NCI-H1436 (cell line): ENCODE measurements around the gene THSD4.

Experiments
- DNase-seq: peaks from one replicate; lab custom pipeline; 2025; lab: John Stamatoyannopoulos, UW

THSD4 gene

DNA sequence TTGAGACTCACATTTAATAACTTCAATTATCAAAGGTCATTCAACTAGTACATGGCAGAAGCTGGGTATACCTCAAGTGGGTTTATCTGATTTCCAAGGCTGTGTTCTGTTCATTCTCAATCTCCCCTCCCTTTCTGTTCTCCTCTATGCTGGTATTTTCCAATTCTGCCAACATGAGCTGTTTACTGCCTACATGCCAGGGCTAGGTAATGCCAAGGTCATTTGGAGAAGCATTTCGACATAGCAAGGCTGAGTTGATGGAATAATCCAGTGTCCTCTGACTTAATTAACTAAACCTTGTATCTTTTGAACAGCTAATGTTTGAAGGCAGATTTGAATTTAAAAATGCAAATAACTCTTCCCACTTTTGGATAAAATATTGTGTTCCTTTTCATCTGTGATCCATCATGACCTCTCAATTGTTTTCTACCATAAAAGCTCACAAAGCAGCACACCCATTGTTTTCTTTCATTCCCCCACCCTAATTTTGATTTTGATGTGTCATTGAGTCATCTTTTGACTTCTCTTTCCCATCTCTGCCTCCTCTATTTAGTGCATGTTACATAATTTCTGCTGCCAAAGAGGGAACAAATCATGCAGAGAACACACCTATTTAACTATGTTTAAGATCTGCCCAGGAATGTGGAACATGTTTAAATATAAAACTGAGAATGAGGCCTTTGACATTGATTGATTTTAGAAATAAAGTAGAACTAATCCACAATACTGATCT lies 386.2 kb downstream of the THSD4 start:
- DNase-seq = no peak

DNA sequence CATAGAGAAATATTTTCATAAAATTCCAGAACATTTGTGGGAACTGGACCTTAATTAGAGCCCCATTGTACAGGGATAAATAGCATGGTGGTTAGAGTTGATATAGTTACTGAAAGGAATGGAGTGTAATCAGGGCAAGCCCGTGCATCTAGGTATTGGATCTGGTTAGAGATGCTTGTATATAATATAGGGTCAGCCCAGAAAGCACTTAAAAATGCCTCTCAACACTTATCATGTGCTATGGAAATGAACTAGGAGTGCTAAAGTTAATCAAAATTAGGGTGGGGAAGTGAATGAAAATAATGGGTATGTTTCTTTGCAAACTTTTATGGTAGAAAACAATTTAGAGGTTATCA lies 386.8 kb downstream of the THSD4 start:
- DNase-seq = no peak

DNA sequence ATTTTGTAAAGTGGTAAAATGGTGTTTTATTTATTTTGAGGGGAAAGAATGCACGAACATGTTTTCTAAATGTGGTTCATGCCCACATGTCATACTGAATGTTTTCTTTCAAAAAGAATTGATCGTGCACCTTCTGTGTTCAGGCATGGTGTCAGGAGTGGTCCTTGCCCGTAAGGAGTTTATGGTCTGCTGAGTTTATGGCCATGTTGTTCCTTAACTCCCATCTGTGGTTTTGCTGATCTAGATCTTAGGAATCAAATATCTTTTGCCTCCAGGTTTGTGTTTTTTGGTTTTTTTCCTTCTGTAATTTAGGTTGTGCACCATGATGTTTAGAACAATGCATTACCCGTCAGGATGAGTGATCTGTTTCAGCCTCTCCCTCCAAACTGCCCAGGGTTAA lies 390.7 kb downstream of the THSD4 start:
- no peak for DNase-seq

DNA sequence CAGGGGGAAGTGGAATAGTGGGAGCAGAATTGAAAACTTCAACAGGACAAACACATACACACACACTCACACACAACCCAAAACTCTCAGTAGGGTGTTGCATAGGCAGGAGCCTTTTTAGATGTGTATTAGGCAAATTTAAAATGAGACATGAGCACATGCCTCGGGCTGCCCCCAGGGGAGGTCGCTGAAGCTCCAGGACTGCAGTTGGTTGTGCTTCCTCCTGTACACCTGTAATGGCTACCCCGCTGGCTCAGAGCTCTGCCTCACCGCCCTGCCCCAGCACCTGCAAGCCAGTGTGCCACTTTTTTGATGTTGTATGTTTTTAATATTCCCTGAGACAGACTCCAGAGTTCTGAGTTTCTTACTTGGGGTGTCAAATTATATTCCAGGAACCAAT lies 391.7 kb downstream of the THSD4 start:
- DNase-seq = no peak

DNA sequence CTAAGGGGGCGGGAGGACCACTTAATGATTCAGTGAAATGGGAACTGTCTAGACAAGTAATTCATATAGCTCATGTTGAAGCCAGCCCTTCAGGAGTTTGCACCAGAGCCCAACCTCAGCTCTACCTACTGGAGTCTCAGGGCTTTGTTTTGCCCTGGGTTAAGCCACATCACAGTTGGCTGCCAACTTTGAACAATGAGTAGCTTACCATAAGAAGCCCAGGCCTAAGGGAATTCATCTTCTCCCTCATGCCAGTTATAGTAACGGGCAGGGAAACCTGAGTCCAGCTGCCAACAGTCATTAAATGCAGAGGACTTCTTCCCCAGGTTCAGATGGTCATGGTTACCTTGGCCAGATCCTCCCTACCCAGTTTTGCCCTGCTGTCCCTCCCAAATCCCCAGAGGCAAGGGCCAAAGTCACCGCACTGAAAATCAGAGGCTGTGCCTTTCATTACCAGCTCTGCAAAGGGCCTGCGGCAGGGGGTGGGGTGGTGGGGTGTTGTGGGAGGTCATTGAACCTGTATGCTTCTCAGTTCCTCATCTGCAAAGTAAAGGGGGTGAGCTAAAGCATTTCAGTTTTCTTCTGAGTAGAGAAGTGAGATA lies 392.9 kb downstream of the THSD4 start:
- no peak for DNase-seq

DNA sequence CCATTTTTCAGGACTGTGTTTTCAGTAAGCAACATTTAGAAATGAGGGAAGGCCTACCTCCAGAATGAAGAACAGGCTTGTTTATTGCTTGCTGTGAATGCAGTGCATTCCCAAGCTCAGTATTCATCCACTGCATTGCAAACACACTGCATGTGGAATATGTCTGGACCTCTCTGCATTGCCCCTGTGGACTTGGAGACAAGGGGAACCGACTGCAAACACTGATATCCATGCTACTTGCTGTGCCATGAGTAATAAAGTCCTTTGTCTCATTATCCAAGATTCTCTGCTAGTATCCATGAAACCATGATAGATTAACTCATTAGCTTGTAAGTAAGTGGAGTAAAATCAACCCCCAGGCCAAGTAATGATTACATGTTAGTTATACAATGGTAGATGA lies 393.9 kb downstream of the THSD4 start:
- DNase-seq = no peak

DNA sequence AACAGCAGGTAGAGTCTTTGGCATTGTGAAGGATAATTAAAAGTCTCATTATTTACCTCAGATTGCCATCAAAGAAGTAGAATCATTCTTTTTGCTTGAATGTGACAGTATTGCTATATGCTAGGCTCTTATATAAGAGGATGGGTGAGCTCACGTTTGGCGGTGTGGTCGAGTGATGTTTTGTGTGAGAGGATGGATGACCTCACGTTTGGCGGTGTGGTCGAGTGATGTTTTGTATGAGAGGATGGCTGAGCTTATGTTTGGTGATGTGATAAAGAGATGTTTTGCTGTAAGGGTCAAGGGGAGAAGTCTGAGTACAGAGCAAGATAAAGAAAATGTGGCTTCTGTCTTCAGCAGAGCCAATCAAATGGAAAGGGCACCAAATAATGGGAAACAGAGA lies 395.5 kb downstream of the THSD4 start:
- DNase-seq = no peak

DNA sequence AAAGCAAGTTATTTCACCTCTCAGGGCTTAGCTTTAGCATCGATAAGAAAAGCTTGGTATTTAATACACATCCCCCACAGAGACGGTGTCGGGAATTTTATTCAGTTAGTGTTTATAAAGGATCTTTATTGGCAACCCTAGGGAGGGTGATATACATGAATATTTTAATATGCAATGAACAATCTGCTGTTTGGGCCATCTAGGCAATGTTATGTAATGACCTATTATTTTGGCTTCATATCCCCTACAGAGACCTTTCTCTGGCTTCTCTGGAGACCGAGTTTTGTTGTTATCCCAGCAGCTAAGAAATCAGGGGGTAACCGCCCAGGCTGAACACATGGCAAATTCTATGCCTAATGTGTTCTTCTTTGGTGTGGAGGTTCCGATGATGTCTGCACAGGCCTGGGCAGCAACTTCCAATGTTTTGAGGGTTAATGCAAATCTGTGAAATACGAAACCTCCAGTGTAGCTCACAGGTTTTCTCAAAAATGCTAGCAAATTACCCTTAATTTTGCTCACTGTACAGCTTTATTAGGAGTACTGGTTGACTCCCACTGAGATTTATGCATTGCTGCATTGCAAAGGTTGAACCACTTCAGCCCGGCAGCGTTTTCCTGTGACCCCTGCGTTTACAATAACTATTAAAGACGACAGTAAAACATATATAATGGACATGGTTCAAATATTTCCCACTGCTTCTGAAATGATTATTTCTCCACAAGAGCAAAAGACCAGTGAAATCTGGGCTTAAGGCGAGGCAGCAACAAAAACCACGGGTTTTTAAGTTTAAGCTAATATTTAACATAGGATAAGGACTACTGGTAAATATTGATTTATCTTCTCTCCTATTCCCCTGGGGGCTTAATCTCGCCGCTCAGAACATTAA lies 396.8 kb downstream of the THSD4 start:
- DNase-seq = no peak

DNA sequence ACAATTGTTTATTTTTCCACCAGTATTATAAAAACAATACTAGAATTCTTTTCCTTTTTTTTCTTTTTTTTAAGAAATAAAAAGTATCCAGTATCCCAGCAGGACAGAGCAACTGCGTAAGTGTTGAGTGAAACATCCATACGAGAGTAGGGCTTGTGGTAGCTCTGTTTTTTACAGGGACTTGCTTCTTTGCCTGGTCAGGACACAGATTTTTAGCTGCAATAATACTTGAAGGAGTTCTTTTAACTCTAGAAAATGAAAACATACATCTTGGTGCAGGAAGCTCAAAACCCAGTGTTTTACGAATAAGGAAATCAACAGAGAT lies 397.4 kb downstream of the THSD4 start:
- DNase-seq = no peak

DNA sequence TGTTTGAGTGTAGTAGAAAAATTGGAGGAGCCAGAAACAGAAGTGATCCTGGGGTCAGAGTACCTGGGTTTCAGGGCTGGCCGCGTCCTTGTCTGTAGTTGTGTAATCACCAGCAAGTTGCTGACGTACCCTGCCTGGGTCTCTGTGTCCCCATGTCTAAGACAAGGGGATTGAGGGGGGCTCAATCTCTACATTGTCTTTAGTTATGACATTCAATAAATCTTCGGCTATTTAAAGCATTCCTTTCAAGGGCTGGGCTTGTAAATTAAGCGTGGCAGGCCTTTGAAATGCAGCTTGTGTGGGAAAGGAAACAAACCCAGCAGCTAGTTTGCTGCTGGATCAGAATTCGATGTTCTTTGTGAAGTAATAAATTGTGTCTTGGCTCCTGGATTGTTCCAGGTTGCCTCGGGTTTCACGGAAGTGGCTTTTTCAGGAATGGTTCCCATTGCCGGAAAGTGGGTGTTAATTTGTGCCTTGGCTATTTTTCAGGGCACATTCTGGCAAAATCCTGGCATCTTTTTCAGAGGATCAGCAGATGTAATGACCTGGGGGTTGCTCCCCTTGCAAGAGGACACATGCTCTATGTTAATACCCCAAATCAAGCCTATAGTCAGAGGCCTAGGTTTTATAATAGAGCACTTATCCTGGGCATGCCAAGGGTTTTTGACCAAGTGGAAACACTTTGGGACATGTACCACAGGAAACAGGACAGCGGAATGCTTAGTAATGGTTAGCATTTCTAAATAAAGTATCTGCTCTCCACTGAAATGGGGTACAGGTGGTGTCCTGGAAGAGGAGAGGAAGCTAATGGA lies 400.3 kb downstream of the THSD4 start:
- no peak for DNase-seq

DNA sequence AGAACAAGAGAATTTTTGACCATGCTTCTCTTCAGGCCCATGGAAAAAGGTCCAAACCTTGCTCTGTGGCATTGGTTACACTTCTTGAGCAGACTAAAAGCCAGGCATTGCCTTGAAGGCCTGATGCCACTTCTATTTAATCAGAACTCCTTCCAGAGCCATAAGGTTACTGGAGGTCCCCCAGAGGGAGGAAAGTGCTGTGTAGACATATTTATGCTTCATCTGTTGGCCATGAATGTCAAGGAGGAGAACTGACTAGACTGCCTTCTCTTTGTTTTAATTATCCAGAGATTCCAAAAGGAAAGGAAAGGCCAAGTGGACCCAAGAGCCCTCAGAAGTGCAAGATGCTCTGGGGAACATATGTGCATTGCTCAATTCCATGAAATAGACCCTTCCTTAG lies 402.5 kb downstream of the THSD4 start:
- DNase-seq = no peak

DNA sequence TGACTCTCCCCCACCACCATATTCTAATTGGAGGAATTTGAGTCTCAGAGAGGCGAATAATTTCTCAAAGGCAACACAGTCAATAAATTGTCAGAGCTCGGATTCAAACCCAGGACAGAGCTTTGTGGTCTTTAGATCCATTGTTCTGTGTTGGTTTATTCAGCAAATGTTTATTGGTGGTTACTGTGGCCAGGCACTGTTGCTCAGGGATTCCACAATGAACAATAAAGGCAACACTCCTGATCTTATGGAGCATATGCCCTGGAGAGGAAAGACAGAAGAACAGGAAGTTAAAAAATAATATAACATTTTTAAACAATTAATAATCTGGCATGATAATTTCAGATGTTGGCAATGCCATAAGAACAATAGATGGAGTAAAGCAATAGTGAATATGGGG lies 403.4 kb downstream of the THSD4 start:
- no peak for DNase-seq

DNA sequence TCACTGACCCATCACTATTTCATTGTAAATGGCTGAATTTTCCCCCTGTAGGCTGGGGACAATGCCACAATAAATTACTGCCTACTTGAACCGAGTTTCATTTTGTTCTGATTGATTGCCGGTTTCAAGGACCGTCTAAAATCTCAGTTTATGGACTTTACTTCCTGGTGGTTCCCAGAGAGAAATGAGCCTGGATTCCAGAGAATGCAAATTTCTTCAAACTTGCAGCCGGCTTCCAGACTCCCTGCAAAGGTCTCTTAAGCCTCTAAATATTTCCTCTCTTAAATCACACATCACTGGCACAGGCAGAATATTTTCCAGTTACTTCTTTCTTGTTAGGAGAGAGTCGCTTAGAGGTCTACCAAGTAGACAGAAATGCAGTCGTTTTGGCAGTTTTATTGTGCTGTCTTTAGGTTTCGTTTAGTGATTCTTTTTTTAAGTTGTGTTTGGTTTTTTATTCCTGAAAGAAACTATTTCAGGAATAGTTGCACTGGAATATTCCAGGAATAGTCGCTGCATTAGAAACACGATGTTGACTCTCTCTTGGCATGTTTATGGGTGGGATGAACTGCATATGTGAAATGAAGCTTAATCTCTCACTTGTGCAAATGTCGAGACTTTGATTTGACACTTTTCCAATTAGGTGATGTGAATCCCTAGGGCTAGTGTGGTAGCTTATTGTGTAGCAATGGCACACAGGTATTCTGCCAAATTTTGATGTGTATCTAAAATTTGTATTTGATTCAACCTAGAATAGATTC lies 411.0 kb downstream of the THSD4 start:
- no peak for DNase-seq

DNA sequence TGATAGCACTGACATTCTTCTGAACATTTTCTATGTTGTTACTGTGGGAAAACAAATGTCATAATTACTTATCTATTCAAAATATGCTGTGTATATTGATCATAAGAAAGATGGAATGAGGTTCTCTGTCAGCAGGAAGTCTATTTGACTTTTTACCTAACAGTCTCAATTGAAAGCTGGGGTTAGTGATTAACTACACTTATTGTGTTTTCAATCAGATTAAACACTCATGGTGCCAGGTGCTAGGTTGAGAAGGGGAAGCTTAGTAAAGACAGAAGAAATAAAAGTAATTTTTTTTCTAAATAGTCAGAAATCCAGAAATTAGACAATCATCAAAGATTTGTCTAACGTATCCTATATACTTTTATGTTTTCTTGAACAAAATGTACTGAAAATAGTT lies 414.1 kb downstream of the THSD4 start:
- no peak for DNase-seq

DNA sequence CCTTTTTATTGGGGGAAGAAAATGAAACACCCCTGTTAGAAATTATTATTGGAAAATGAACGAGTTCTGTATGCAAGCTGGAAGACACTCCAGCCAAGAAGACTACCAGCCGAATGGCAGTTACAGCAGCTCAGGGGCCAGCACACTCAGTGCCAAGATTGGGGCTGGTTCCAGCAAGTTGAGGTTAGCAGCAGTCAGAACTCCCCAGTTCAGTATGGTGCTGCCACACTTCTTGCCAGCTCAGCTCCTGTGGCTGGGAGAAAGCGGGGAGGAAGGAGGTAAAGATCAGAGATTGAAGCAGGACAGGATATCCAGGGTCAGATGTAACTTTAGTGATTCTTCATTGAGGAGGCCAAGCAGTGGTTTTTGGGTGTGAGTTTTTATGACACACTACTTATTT lies 414.8 kb downstream of the THSD4 start:
- DNase-seq = no peak

DNA sequence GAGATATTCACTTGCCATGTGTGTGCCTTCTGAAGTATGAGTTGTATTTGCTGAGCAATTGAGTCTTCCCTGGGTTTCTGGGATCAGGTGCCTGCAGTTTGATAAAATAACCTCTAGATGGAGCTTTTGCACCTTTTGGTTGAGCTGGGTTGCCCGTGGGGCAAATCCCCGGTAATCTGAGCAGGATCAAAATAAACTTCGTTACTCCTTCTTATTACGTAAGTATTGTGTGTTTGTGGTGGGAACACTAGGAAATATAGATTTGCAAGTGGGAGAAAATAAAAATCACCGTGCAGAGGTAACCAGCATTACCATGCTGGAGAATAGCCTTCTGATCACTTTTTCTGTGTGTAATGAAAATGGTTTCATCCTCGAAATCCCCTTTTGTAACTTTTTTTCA lies 417.7 kb downstream of the THSD4 start:
- DNase-seq = no peak

DNA sequence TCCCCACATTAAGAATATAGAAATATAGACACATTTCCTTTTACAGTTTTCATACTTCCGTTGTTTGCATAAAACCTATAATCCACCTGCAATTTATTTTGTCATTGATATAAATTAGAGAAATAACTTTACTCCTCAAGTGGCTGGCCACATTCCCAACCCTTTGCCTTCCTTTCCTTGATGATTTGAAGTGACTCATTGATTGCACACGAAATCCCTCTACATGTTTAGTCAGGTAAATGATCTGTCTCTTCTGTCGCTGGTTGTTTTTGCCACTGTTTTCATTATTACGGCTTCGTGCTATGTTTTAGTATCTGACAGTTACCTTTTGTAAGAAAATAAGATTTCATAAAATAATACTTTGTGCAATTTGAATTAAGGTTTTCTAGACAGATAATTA lies 422.9 kb downstream of the THSD4 start:
- DNase-seq = no peak

DNA sequence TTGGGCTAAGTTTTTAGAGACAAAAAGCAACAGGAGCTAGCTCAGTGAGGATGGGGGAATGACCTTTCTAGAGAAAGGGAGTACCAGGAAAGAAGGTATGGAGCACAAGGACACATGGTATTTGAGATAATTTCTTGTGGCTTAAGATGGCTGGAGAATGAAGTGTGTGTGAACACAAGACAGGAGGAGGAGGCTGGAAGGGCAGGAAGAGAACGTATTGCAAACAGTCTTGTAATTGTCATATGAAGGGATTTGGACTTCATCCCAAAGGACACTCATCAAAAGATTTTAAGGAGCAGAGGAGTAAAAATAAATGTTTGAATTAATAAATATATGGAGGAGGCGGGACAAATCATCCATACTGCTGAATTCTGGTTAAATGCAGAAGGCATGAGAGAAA lies 426.5 kb downstream of the THSD4 start:
- DNase-seq = no peak

DNA sequence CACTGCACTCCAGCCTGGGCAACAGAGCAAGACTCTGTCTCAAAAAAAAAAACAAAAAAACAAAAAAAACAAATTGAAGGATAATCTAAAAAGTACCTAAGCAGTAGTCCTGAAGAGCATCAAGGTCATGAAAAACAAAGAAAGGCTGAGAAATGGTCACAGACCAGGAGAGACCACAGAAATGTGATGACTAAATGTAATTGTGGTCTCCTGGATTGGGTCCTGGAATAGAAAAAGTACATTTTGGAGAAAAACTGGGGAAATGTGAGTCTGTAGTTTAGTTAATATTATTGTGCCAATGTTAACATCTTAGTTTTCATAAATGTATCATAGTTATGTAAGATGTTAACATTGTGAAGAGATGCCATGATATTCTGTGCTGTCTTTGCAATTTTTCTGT lies 427.6 kb downstream of the THSD4 start:
- no peak for DNase-seq

DNA sequence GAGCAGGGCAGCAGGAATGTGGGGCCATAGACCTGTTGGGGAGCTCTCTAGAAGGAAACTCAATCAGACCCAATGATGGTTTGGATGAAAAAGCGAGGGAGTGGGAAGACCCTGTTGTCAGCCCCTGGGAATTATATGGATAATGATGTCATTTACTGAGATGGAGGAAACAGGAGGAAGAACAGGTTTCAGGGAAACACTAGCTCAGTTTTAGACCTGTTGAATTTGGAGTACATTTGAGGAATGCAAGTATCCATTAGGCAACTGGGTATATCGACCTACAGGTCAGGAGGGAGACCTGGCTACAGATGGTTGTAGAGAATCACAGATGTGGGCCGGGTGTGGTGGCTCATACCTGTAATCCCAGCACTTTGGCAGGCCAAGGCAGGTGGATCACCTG lies 428.1 kb downstream of the THSD4 start:
- DNase-seq = no peak

DNA sequence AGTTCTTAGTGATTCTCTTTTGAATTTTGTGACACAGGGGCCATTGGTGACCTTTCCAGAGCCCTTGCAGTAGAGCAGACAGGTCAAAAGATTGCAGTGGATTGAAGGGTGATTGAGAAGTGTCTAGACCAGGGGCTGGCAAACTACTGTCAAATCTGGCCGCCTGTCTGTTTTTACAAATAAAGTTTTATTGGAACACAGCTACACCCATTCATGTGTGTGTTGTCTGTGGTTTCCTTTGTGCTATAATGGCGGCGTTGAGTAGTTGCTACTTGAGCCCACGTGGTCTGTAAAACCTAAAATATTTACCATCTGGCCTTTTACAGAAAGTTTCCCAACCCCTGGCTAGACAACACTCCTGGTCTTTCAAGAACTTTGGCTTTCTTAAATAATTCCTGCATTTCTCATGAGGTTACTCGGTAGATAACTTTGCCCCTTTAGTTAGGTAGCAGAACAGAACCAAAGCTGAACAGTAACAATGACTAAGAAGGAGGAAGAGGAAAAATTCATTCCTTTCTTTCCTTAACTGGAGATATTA lies 430.0 kb downstream of the THSD4 start:
- DNase-seq = no peak

DNA sequence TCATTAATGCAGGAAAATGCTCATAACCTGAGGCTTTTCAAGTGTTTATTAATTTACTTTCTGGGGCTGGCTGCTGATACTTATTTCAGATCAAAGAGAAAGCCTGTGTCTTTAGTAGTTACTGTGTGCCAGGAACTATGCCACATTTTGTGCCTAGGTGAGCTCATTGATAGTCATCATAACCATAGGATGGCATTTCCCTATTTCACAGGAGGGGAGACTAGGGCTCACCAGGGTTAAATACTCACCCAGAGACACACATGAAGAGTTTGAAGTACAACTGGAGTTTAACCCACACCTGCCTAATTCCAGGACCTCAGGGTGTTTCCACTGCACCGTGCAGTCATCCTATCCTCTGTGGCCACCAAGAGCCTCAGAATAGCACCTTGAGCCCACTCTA lies 430.7 kb downstream of the THSD4 start:
- DNase-seq = no peak
